ENCODE measurements around the gene SLF2.

DNA sequence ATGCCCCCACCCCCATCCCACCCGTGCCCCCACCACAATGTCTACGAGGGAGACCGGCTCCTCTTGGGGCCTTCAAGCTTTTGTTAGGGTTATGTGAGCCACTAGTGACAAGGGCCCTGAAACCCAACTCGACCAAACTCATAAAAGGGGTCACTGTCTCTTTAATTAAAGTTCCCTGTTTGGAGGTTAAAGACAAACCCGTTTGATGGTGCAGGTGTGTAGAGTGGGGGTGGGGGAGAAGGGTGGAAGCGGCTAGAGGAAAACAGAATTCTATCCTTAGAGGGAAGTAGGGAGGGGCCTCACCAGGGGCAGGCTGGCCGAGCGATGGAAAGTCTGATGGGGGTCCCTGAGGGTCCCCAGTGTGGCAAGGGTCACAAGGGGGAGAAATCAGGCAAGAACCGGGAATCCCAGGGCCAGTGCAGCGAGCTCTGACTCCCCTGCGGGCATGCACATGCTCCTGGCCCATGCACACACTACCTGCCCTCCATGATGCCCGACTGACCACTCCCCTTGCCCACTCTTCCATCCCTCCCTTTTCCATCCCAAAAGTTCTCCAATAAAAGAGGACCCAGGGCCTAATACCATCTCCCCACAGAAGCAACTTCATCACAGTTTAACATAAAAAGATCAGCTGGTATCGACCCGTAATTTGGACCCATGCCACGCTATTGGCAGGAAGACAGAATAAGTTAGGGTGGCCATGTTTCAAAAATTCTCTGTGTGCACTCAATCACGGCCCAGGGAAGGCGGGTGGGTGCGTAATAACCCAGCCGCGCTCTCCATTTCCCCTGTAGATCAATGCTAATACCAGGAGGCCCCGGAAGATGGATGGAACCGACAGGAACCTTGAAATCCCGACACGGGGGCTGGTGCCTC is 35.9 kb upstream of the SLF2 start:
- TF ChIP-seq, protein P1, sequence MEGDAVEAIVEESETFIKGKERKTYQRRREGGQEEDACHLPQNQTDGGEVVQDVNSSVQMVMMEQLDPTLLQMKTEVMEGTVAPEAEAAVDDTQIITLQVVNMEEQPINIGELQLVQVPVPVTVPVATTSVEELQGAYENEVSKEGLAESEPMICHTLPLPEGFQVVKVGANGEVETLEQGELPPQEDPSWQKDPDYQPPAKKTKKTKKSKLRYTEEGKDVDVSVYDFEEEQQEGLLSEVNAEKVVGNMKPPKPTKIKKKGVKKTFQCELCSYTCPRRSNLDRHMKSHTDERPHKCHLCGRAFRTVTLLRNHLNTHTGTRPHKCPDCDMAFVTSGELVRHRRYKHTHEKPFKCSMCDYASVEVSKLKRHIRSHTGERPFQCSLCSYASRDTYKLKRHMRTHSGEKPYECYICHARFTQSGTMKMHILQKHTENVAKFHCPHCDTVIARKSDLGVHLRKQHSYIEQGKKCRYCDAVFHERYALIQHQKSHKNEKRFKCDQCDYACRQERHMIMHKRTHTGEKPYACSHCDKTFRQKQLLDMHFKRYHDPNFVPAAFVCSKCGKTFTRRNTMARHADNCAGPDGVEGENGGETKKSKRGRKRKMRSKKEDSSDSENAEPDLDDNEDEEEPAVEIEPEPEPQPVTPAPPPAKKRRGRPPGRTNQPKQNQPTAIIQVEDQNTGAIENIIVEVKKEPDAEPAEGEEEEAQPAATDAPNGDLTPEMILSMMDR (IDR thresholded peaks at IDR 0.05), result no peak
- no peak for TF ChIP-seq POLR2A (IDR thresholded peaks at IDR 0.05)
